ENCODE results near the gene CIB2. TPM values are rescaled to one million over a fixed set of nuclear protein-coding genes. Genes with fewer than 3 reads are reported as not detected.
A peak's percentile ranks its signal among the peaks of the same experiment; 100 is the strongest.

CIB2 gene
- total RNA-seq, 1 donor from 2014 or later = 16.4 TPM

DNA sequence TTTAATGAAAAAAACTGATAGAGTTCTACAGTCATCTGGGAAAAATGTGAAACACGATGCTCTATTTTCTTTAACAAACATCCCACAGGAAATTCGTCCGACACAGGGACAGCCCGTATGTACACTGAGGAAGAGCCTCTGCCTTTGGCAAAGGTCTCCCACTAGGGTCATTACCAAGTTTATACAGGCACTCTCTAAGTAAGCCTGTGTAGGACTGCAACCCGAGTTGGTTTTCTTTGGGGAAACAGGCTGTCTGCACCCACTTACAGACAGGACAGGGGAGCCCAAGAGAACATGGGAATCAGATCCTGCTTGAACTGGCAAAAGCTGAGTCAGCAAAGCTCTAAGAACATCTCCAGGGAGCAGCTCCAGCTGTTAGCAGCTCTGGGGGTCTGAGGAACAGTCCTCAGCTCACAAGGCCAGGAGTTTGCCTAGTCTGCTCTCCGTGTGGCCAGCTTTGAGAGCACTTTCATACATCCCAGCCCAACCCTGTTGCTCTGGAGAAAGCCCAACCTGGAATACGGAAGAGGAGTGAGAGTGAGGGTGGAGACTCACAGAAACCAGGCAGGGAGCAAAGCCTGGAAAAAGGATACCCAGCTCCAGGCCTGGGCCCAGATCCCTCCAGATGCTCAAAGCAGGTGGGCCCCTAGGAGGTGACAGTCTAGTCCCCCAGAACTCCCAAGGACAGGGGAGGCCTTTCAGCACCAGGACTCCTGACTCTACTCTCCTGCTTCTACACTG lies 55.6 kb downstream of the CIB2 start:
- DNase-seq = no peak
- intact Hi-C loops (cut with micrococcal nuclease) = no loop called here
- peak; percentile 70 for ATAC-seq

DNA sequence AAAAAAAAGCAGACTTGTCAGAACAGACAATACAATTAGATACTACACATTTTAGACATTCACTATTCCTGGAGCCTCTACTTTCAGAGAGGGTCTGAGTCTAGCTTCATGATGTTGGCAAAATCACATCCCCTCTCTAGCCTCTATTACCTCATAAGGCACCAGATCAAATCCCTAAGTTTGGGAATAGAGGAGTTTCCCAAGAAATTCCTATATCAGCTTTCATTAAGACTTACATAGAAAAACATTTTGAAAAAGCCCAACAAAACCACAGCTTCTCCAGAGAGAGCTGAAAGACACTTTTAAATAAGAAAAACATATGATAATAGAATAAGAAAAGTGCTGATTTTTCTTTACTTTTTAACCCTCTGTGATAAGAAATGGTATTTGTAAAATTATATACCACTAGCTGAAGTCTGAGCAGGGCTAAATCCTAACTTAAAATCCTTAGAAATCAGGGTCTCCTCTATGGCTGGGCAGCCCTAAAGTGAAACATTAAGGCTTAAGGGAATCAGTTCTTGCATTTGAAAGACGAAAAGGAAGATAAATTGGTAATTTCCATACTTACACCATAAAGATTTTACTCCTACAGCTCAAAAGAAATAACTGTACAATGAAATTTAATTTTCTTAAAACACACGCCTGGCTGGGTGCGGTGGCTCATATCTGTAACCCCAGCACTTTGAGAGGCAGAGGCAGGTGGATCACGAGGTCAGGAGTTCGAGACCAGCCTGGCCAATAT lies 58.0 kb downstream of the CIB2 start:
- ATAC-seq (no peak), DNase-seq (no peak)
- intact Hi-C loops (cut with micrococcal nuclease) = no loop called here

GRCh38 chr15:78072080-78072892 lies 59.0 kb downstream of the CIB2 start:
- DNase-seq (no peak), ATAC-seq (peak; percentile 30)
- intact Hi-C loops (cut with micrococcal nuclease) = no loop called here

DNA sequence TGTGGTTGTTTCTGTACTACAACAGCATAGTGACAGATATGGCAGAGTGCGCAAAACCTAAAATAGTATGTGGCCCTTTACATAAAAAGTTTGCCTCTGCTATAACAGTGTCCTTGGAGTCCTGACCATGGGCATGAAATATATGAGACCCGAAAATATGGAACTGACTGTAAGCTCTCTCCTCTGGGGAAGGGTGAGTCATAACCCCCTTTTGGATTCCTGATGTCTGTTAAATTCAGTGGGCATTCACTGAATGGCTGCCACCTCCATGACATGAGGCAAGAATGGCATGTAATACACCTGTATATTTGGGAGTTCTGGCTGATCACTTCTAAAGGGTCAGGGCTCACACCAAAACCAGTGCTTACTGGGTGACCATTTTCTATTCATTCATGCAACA lies 59.9 kb downstream of the CIB2 start:
- intact Hi-C loops (cut with micrococcal nuclease) = no loop called here
- DNase-seq = no peak
- ATAC-seq = no peak

- intact Hi-C loops (cut with micrococcal nuclease) = no loop called here
- ATAC-seq (no peak), DNase-seq (no peak)
Observed at GRCh38 chr15:78070049-78070700, 61.1 kb downstream of the CIB2 start.

DNA sequence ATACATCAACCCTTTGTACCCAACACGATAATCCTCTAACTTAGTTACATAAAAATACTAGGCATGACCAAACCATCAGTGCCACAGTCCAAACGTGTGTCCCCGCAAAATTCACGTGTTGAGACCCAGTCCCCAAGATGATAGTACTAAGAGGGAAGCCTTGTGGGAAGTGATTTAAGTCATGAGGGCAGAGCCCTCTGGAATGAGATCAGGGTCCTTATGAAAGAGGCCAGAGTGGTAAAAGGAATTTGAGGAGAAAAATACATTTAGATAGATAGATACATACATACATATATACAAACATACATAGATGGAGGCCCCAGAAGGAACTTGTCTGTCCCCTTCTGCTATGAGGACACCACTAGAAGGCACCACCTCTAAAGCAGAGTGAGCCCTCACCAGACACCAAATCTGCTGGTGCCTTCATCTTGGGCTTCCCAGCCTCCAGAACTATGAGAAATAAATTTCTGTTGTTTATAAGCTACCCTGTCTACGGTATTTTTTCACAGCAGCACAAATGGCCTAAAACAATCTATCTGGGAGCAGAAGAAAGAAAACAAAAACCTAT lies 61.7 kb downstream of the CIB2 start:
- DNase-seq (no peak), ATAC-seq (no peak)
- intact Hi-C loops (cut with micrococcal nuclease) = no loop called here

DNA sequence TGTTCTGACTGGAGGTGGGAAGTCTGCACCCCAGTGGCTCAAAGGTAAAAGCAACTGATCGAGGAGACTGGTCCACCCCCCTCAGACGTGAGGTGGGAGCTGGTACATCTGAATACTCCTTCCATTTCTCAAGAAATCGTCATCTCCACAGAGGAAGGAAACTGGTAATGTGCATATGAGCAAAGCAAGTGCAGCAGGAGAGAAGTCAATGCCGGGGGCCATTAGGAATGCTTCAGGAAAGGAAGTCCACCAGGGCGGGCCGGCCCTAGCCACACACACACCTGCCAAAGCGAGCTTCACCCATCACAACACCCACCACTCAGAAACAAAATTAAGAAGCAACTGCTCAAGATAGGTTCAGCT lies 62.2 kb downstream of the CIB2 start:
- intact Hi-C loops (cut with micrococcal nuclease) = no loop called here
- ATAC-seq = no peak
- no peak for DNase-seq

GRCh38 chr15:78067328-78068228 lies 63.7 kb downstream of the CIB2 start:
- no peak for DNase-seq
- no peak for ATAC-seq
- intact Hi-C loops (cut with micrococcal nuclease) = no loop called here

DNA sequence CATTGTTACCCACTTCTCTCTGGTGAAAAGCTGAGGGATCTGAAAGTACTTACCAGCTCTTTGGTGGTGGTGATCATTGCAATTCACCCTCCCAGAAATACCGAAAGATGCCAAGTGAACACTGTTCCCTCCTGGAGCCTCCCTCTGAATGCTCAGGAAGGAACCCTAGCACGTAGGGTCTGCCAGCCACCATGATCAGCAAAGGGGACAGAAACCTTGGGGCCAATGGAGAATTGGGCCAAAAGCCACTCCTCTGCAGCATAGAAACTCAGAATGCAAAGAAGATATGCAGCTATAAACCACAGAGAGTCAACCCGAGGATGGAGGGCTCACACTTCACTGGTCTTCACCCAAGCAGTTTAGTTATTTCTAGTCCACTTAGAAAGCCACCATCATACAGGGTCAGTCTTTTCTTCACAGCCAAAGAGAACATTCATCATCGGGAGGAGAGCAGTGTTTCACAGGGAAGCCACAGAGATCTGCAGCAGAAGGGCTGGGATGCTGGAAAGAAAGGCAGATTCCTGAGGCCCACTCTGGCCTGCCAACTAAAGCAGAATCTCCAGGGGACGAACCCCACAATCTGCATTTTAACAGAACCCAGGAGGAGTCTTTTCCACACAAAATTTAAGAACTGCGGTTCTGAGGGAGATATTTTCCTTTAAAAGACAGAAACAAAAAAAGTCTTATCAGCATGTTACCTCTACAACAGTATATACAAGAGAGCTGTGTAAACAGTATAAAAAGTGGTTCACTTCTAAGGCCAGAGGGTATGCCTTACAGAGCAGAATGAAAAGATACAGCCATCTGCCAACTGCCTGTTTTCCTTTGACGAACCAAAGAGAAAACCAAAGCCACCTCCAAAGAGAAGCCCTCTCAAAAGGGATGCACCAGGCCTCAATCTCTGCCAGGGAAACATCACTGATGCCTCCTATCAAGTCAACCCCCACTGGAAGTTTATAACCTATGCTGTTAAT lies 65.0 kb downstream of the CIB2 start:
- no peak for DNase-seq
- intact Hi-C loops (cut with micrococcal nuclease) = no loop called here
- ATAC-seq = no peak

- ATAC-seq (peak; percentile 84), DNase-seq (peak; percentile 70)
- intact Hi-C loops (cut with micrococcal nuclease) = no loop called here
Observed at GRCh38 chr15:78065284-78065872, 65.9 kb downstream of the CIB2 start.

DNA sequence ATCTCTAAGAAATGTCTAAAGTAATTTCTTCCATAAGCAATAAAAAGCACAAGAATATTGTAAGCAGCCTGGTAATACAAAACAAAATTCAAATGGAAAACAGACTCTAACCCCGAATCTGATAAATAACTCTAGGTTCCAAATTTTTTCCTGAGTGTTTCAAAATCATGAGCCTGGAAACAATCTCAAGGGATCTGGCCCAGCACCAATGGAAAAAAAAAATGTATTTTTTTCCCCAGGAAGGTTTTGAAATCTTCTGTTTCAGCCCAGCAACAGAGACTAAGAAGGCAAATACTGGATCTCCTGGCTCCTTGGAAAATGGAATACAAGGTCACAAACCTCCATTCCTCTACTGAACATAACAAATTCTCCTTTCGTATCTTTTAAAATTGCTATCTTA lies 66.7 kb downstream of the CIB2 start:
- intact Hi-C loops (cut with micrococcal nuclease) = no loop called here
- no peak for DNase-seq
- peak; percentile 61 for ATAC-seq

GRCh38 chr15:78063970-78064385 lies 67.3 kb downstream of the CIB2 start:
- ATAC-seq (no peak), DNase-seq (no peak)
- intact Hi-C loops (cut with micrococcal nuclease) = no loop called here

DNA sequence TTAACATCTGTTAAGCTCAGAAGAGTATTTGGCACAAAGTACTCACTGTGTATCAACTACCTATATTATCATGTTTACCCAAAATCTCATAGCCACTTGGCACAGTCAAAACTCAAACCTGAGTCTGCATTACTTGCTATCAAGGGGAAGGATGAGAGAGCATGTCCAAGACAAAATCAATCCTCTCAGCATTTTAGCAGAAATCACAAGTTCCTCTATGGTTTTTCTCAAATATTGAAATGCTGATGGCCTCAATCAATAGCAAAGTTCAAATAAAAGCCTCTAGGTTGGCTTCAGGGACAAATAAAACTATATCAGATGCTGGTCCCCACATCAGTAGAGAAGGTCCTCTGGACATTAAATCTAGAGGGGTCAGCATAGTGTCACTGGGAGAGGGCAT lies 68.0 kb downstream of the CIB2 start:
- ATAC-seq = no peak
- intact Hi-C loops (cut with micrococcal nuclease) = no loop called here
- no peak for DNase-seq

DNA sequence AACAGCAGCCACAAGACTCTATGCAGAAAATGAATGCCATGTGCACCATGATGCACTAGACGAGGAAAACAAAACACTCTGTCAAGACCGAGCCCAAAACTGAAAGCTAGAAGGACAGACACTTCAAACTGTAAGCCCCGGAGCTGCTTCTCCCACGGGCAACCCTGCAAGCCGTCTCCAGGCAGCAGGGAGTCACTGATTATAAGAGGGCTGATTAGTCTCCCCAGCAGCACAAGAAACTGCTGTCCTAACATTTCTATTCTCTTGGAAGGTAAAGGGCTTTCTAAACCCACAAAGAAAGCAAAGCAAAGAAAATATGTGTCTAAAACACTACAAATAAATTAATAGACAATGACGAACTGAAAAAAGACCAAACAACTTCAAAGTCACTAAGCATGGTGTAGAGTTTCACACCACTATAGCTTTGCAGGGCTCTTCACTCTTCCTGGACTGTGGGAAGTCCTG lies 69.2 kb downstream of the CIB2 start:
- intact Hi-C loops (cut with micrococcal nuclease) = no loop called here
- DNase-seq (peak; percentile 43), ATAC-seq (no peak)

DNA sequence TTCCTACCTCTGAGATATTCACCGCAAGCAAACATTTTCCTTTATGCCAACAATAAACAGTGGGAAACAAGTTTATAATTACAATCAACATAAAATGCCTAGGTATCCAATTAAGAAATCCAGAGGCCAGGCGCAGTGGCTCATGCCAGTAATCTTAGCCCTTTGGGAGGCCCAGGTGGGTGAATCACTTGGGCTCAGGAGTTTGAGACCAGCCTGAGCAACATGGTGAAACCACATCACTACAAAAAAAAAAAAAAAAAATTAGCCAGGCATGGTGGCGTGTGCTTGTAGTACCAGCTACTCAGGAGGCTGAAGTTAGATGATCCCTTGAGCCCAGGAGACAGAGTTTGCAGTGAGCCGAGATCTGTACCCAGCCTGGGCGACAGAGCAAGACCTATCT lies 71.0 kb downstream of the CIB2 start:
- DNase-seq = no peak
- ATAC-seq = no peak
- intact Hi-C loops (cut with micrococcal nuclease) = no loop called here

GRCh38 chr15:78059110-78059839 lies 72.0 kb downstream of the CIB2 start:
- intact Hi-C loops (cut with micrococcal nuclease) = no loop called here
- ATAC-seq = no peak
- DNase-seq = no peak

All from left ventricle myocardium superior (tissue), 1 donor.